Measurements from ENCODE around the gene BTC. TPM values are rescaled to one million over a fixed set of nuclear protein-coding genes. Genes with fewer than 3 reads are reported as not detected.

The BTC gene
- total and polyA plus RNA-seq, 9 of the 15 experiments (the other 6 are each of a cell fraction or from before 2014, with no cell fraction given), result not detected

DNA sequence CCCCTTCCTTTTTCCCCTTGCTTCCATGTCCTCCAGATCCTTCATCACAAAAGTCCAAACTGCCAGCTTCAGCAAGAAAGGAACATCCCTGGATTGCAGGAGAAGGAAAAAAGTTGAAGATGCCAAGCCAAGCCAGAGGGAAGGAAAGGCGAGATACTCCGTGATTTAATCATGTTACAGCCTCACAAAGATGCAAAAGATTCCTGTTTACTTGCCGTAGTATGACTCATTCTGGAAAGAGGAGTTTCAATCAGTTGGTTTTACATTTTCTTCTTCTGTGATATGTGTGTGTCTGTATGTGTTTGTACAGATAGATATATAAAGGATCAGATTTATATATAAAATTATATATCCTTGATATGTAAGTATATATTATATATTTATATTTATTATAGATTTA is 69.3 kb downstream of the BTC start (continued):
- TF ChIP-seq, protein P1, sequence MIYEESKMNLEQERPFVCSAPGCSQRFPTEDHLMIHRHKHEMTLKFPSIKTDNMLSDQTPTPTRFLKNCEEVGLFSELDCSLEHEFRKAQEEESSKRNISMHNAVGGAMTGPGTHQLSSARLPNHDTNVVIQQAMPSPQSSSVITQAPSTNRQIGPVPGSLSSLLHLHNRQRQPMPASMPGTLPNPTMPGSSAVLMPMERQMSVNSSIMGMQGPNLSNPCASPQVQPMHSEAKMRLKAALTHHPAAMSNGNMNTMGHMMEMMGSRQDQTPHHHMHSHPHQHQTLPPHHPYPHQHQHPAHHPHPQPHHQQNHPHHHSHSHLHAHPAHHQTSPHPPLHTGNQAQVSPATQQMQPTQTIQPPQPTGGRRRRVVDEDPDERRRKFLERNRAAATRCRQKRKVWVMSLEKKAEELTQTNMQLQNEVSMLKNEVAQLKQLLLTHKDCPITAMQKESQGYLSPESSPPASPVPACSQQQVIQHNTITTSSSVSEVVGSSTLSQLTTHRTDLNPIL (CRISPR knock-in tag; IDR thresholded peaks at IDR 0.05), result no peak
- TF ChIP-seq HNRNPUL1 (IDR thresholded peaks at IDR 0.05; ENCODE audit: low read length) (no peak), YY1 (IDR thresholded peaks at IDR 0.05; ENCODE audit: borderline replicate concordance in 1 of 3, control insufficient read depth in 1 of 3, extremely low read depth in 1 of 3, insufficient read depth in 3 of 3, insufficient read length in 1 of 3, insufficient replicate concordance in 2 of 3, low read depth in 1 of 3, low read length in 2 of 3) (no peak), ZNF347 (CRISPR knock-in tag; IDR thresholded peaks at IDR 0.05; ENCODE audit: low read depth) (no peak), NRF1 (conservative IDR thresholded peaks at IDR 0.05 in 1 of 2, IDR thresholded peaks at IDR 0.05 in 1 of 2) (no peak), ZNF121 (CRISPR knock-in tag; conservative IDR thresholded peaks at IDR 0.05) (no peak), ADNP (tag; IDR thresholded peaks at IDR 0.05) (no peak)

DNA sequence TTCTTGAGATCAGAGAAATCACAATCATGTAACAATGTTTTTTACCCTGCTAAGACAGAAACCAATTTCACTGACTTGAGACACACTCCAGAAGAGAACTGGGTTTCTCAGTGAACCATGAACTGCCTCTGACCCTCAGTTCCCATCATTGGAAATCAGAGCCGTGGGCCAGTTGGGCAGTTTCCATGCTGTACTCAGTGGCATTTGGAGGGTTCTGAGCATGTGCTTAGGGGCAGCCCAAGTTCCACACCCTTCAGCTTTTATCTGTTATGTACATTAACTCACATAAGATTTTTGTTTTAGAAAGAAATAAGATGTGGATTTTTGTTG is 77.9 kb downstream of the BTC start:
- Histone ChIP-seq H2AFZ (ENCODE audit: low read depth, low read length) (no peak overlapping the region), H3K9ac (ENCODE audit: insufficient read depth in 1 of 2, low read depth in 2 of 2, low read length in 2 of 2) (no peak overlapping the region), H3K9me3 (replicated peaks; ENCODE audit: control insufficient read depth, insufficient read depth, low read depth, low read length) (no peaks in the 10 kb centered on the region), H3K4me3 (no peak overlapping the region), H3K4me2 (ENCODE audit: insufficient read depth, low read length) (no peak overlapping the region), H3K36me3 (ENCODE audit: control insufficient read depth, insufficient read depth, low read length) (no peaks in the 10 kb centered on the region), H3K9me1 (ENCODE audit: control insufficient read depth, insufficient read depth, low read length) (no peaks in the 10 kb centered on the region), H3K4me1 (replicated peaks in 1 of 2; ENCODE audit: control insufficient read depth in 2 of 2, insufficient read depth in 2 of 2, low read length in 2 of 2) (no peaks in the 10 kb centered on the region), H3K27ac (ENCODE audit: extremely low read depth, low read depth, low read length) (no peak overlapping the region), H4K20me1 (replicated peaks; ENCODE audit: control insufficient read depth, insufficient read depth, low read length) (no peaks in the 10 kb centered on the region), H3K27me3 (ENCODE audit: control insufficient read depth in 2 of 2, insufficient read depth in 2 of 2, low read length in 2 of 2) (no peaks in the 10 kb centered on the region), H3K79me2 (ENCODE audit: control insufficient read depth, insufficient read depth, low read length) (no peaks in the 10 kb centered on the region)
- no peak for TF ChIP-seq PTBP1 (IDR thresholded peaks at IDR 0.05; ENCODE audit: low read depth, low read length)
- TF ChIP-seq SMAD3 (CRISPR knock-in tag; conservative IDR thresholded peaks at IDR 0.05), result no peak
- TF ChIP-seq DMBX1 (CRISPR knock-in tag; IDR thresholded peaks at IDR 0.05; ENCODE audit: borderline replicate concordance), result no peak
- TF ChIP-seq ARID1B (IDR thresholded peaks at IDR 0.05), result no peak
- no peak for TF ChIP-seq TBP (optimal IDR thresholded peaks at IDR 0.05; ENCODE audit: low read depth, low read length)
- TF ChIP-seq ZNF311 (CRISPR knock-in tag; IDR thresholded peaks at IDR 0.05), result no peak
- no peak for TF ChIP-seq ZNF785 (CRISPR knock-in tag; IDR thresholded peaks at IDR 0.05)
- no peak for TF ChIP-seq POLR2B (IDR thresholded peaks at IDR 0.05; ENCODE audit: low read depth, partially characterized antibody)
- DNase-seq (ENCODE audit: extremely low read depth in 1 of 4, low spot score in 3 of 4) (no peak), FAIRE-seq (no peak), ATAC-seq (no peak)
- WGBS (ENCODE audit: insufficient coverage, low coverage, missing lambda C conversion rate), result 0% methylated on average over 1 of the region's 1 CpG
- POLR2A ChIA-PET, result no interaction called here
- in situ Hi-C loops (cut with MboI), result no loop called here
- no TSS peak for BruUV-seq (replicated peaks)
- CTCF ChIA-PET (ENCODE audit: low intra/inter-chr PET ratio), result no interaction called here
- intact Hi-C loops (cut with micrococcal nuclease), result no loop called here
